ENCODE data around the gene CEP120. TPM values are rescaled to one million over a fixed set of nuclear protein-coding genes. Genes with fewer than 3 reads are reported as not detected.
"Not testable (repeated sequence)": the region's sequence is repeated elsewhere in the genome, so short reads cannot be mapped to it uniquely, and the experiment has no call there.

Gene CEP120
- total RNA-seq, 2 experiments from 2014 or later = 22.3 to 27.6 TPM

DNA sequence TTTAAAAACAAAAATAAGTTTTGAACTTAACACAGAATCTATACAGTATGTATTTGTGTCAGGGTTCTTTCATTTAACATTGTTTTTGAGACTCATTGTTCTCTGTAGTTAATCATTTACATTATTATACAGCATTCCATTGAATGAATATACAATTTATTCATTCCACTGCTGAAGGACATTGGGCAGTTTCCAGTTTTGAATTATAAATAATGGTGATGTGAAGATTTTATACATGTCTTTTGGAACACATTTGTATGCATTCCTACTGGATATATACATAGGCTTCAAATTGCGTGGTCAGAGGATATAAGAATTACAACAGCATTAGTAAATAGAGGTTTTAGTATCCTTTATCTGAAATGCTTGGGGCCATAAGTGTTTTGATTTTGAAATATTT lies 72.0 kb downstream of the CEP120 start:
- no peak for DNase-seq
- Mint-ChIP-seq H3K4me1 (ENCODE audit: low read depth) (no peaks in the 10 kb centered on the region), H3K4me3 (no peak overlapping the region), H3K27me3 (ENCODE audit: low read depth) (no peaks in the 10 kb centered on the region), H3K36me3 (ENCODE audit: low read depth) (peaks cover 30% of the 10 kb centered on the region), H3K9me3 (ENCODE audit: insufficient read depth) (peaks cover 9% of the 10 kb centered on the region), H3K27ac (no peak overlapping the region)
- ChIA-PET POLR2A (no interaction called here), CTCF (no interaction called here)
- ATAC-seq = no peak

DNA sequence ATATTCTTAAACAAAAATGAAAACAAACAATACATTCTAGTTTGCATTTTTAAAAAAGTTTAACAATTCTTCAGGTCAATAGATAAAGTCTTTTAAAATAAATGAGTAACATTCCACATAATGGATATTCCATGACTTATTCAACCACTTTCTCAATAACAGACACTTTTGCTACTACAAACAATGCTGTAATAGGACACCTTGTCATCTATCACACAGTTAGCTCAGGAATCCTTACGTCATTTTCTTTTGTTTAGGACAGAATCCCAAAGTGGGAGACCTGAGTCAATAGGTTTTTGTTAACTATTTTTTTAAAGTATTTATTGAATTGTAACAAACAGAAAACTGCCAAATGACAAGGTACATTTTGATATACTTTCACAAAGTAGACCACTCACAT lies 72.5 kb downstream of the CEP120 start:
- peaks cover 30% of the 10 kb centered on the region for H3K36me3 Mint-ChIP-seq (ENCODE audit: low read depth)
- no peak for DNase-seq
- ChIA-PET POLR2A (no interaction called here), CTCF (no interaction called here)
- H3K4me1 Mint-ChIP-seq (ENCODE audit: low read depth) = no peaks in the 10 kb centered on the region
- H3K27me3 Mint-ChIP-seq (ENCODE audit: low read depth) = no peaks in the 10 kb centered on the region
- H3K4me3 Mint-ChIP-seq = no peak overlapping the region
- H3K9me3 Mint-ChIP-seq (ENCODE audit: insufficient read depth) = peaks cover 9% of the 10 kb centered on the region
- ATAC-seq = no peak
- H3K27ac Mint-ChIP-seq = no peak overlapping the region

DNA sequence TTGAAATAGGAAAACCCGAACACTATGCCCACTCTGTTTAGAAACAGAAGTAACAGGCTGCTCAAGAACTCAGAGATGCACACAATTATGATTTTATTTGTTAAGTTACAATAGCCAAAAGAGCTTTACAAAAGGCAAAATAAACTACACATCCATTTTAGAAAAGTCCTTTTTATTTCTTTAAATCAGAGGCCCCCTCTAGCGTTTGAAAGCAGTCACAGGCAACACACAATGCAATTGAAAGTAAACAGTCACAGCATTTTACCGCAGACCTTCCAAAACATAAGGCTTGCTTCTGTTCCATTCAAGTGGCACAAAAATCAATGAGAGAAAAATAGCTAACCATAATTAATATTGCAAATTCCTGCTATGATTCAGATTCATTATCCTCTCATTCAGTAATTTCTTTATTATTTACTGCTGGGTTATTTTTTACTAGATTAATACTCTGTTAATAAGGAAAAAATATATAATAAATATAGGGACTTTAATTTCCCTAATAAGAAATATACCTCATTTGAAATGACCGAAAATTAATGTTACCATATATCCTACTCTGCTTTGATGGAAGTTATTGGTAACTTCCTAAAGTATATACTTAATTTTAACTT lies 78.3 kb downstream of the CEP120 start:
- CTCF ChIA-PET = interaction anchor here (0.6 to 1.5 kb wide), 3 partner anchors 8 to 843 kb away, joined by 3 to 4 read pairs (median 3); no protein-coding TSS in a partner anchor
- Mint-ChIP-seq H3K27ac (no peak overlapping the region), H3K36me3 (ENCODE audit: low read depth) (peaks cover 21% of the 10 kb centered on the region), H3K27me3 (ENCODE audit: low read depth) (no peaks in the 10 kb centered on the region), H3K4me3 (no peak overlapping the region), H3K4me1 (ENCODE audit: low read depth) (no peaks in the 10 kb centered on the region), H3K9me3 (ENCODE audit: insufficient read depth) (no peaks in the 10 kb centered on the region)
- POLR2A ChIA-PET = no interaction called here
- ATAC-seq (no peak), DNase-seq (no peak)

DNA sequence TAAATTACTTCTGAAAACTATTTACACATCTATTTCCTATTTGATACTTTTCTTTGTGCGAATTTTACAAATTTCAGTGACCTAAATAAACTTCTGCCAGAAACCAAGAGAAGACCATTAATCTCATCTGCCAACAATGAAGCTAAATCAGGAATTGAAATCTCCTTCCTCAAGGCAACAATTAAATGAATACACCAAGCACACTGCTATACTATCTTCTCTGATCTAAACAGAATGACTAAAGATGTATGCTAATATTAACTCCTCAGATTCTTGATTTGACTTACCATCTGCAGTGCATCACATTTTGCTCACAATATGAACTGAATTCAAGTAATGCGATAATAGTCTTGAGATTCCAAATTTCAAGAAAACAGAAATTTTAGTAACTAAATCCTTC lies 82.3 kb downstream of the CEP120 start:
- peaks cover 1% of the 10 kb centered on the region for H3K36me3 Mint-ChIP-seq (ENCODE audit: low read depth)
- peaks cover 2% of the 10 kb centered on the region for H3K27me3 Mint-ChIP-seq (ENCODE audit: low read depth)
- H3K4me3 Mint-ChIP-seq = no peak overlapping the region
- H3K27ac Mint-ChIP-seq = no peak overlapping the region
- ChIA-PET POLR2A (no interaction called here), CTCF (no interaction called here)
- H3K4me1 Mint-ChIP-seq (ENCODE audit: low read depth) = no peaks in the 10 kb centered on the region
- DNase-seq (no peak), ATAC-seq (no peak)
- H3K9me3 Mint-ChIP-seq (ENCODE audit: insufficient read depth) = no peaks in the 10 kb centered on the region

DNA sequence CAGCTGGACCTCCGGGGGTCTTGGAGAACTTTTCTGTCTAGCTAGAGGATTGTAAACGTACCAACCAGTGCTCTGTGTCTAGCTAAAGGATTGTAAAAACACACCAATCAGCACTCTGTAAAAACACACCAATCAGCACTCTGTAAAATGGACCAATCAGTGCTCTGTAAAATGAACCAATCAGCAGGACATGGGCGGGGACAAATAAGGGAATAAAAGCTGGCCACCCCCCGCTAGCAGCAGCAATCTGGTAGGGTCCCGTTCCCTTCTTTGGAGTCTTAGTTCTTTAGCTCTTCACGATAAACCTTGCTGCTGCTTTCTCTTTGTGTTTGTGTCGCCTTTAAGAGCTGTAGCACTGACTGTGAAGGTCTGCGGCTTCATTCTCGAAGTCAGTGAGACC lies 114.8 kb downstream of the CEP120 start:
- H3K4me3 Mint-ChIP-seq; H3K9me3 Mint-ChIP-seq (ENCODE audit: insufficient read depth); ATAC-seq; H3K4me1 Mint-ChIP-seq (ENCODE audit: low read depth); H3K27ac Mint-ChIP-seq; H3K36me3 Mint-ChIP-seq (ENCODE audit: low read depth); H3K27me3 Mint-ChIP-seq (ENCODE audit: low read depth); CTCF ChIA-PET; DNase-seq: not testable (repeated sequence)
- POLR2A ChIA-PET = interaction anchor here (0.6 kb wide), 1 partner anchor 1000 kb away, joined by 3 read pairs; no protein-coding TSS in a partner anchor

DNA sequence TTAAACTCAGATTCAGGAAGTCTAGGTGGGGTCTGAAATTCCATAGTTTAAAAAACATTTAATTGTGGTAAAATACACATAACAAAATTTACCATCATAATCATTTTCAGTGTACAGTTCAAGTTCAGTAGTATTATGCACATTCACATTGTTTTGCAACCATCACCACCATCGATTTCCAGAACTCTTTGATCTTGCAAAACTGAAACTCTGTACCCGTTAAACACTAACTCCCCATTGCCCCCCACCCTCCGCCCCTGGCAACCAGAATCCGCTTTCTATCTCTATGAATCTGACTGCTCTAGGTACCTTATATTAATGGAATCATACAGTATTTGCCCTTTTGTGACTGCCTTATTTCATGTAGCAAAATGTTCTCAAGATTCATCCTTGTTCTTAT lies 117.5 kb downstream of the CEP120 start:
- no peak for DNase-seq
- no peaks in the 10 kb centered on the region for H3K36me3 Mint-ChIP-seq (ENCODE audit: low read depth)
- no peaks in the 10 kb centered on the region for H3K9me3 Mint-ChIP-seq (ENCODE audit: insufficient read depth)
- CTCF ChIA-PET = no interaction called here
- H3K4me1 Mint-ChIP-seq (ENCODE audit: low read depth) = no peaks in the 10 kb centered on the region
- H3K27ac Mint-ChIP-seq = no peak overlapping the region
- no peaks in the 10 kb centered on the region for H3K27me3 Mint-ChIP-seq (ENCODE audit: low read depth)
- H3K4me3 Mint-ChIP-seq = no peak overlapping the region
- POLR2A ChIA-PET = no interaction called here
- no peak for ATAC-seq

DNA sequence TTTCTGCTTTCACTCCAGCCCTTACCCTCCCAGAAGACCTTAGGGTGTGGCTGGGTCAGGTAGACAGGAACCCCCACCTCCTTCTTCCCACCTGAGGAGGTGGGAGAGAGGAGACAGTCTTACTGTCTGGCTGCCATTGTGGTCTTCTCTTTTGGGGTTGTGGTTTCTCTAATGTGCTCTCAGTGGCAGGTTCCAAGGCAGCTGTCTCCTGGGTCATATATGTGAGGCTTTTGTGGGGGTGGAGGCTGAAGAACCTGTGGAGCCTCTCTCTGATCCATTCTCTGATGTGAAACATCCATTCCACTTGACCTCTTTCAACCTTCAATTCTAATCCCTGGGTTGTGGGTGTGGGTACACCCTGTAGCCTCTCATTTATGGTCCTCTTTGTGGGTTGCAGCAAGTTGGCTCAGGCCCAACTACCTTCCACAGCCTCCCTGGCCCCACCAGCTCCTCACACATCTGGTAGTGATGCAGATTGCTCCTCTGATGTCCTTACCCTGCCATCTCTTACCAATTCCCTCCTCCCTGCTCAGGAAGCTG lies 118.4 kb downstream of the CEP120 start:
- no peak for DNase-seq
- POLR2A ChIA-PET = no interaction called here
- Mint-ChIP-seq H3K9me3 (ENCODE audit: insufficient read depth) (no peaks in the 10 kb centered on the region), H3K4me1 (ENCODE audit: low read depth) (no peaks in the 10 kb centered on the region), H3K27ac (no peak overlapping the region), H3K36me3 (ENCODE audit: low read depth) (no peaks in the 10 kb centered on the region), H3K27me3 (ENCODE audit: low read depth) (no peaks in the 10 kb centered on the region), H3K4me3 (no peak overlapping the region)
- no peak for ATAC-seq
- CTCF ChIA-PET = no interaction called here

DNA sequence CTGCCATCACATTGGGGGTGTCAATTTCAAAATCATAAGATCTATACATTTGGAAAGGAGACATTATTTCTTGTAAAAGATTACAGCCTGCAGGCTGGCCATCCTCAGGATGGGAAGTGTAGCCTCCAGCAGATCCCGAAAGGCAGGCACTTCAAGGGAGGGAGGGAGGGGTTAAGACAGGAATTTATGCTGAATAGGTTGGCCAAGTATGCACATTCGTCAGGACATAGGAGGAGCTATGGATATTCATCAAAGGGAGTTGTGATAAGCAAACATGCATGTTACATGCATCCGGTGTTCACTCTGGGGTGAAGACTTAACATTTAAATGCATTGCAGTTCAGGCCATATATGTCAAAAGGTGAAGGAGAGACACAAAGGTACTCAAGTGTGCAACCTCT lies 119.4 kb downstream of the CEP120 start:
- no peaks in the 10 kb centered on the region for H3K9me3 Mint-ChIP-seq (ENCODE audit: insufficient read depth)
- ChIA-PET CTCF (no interaction called here), POLR2A (no interaction called here)
- H3K27me3 Mint-ChIP-seq (ENCODE audit: low read depth) = peaks cover 2% of the 10 kb centered on the region
- no peaks in the 10 kb centered on the region for H3K4me1 Mint-ChIP-seq (ENCODE audit: low read depth)
- H3K27ac Mint-ChIP-seq = no peak overlapping the region
- H3K4me3 Mint-ChIP-seq = no peak overlapping the region
- ATAC-seq = no peak
- DNase-seq = no peak
- H3K36me3 Mint-ChIP-seq (ENCODE audit: low read depth) = no peaks in the 10 kb centered on the region

DNA sequence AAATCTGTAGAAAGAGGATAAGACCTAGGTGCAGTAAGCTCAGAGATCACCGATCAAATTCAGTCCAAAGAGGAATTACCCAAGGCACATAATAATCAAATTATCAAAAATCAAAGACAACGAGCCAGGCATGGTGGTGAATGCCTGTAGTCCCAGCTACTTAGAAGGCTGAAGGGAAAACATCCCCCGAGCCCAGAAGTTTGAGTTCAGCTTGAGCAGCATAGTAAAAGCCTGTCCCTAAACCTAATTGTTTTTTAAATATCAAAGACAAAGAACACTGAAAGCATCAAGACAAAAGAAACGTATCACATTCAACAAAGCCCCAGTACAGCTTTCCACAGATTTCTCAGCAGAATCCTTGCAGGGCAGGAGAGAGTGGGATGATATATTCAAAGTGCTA lies 122.9 kb downstream of the CEP120 start:
- Mint-ChIP-seq H3K27ac (no peak overlapping the region), H3K27me3 (ENCODE audit: low read depth) (peaks cover 4% of the 10 kb centered on the region), H3K4me3 (no peak overlapping the region), H3K9me3 (ENCODE audit: insufficient read depth) (no peaks in the 10 kb centered on the region), H3K36me3 (ENCODE audit: low read depth) (no peaks in the 10 kb centered on the region), H3K4me1 (ENCODE audit: low read depth) (no peaks in the 10 kb centered on the region)
- ChIA-PET POLR2A (no interaction called here), CTCF (no interaction called here)
- DNase-seq (no peak), ATAC-seq (no peak)

DNA sequence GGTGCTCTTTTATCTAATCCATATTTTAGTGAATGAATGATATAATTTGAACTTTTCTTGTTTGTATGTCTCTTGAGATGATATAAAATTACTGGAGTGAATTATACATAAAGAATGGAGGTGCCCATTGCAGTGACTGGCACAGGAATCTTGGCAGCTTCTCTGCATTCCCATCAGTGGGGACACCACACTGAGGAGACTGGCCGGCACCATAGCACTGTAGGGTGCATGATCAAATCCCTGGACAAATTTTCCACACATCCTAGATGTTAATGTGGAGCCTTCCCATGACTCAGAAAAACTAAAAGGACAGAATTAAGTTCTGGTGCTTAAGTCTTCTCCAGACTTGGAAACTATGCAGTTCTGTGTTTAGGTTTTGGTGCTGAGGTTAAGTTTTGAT lies 124.1 kb downstream of the CEP120 start:
- ChIA-PET POLR2A (no interaction called here), CTCF (no interaction called here)
- Mint-ChIP-seq H3K36me3 (ENCODE audit: low read depth) (no peaks in the 10 kb centered on the region), H3K27me3 (ENCODE audit: low read depth) (peaks cover 4% of the 10 kb centered on the region), H3K27ac (no peak overlapping the region), H3K4me3 (no peak overlapping the region), H3K4me1 (ENCODE audit: low read depth) (no peaks in the 10 kb centered on the region), H3K9me3 (ENCODE audit: insufficient read depth) (no peaks in the 10 kb centered on the region)
- no peak for DNase-seq
- no peak for ATAC-seq

DNA sequence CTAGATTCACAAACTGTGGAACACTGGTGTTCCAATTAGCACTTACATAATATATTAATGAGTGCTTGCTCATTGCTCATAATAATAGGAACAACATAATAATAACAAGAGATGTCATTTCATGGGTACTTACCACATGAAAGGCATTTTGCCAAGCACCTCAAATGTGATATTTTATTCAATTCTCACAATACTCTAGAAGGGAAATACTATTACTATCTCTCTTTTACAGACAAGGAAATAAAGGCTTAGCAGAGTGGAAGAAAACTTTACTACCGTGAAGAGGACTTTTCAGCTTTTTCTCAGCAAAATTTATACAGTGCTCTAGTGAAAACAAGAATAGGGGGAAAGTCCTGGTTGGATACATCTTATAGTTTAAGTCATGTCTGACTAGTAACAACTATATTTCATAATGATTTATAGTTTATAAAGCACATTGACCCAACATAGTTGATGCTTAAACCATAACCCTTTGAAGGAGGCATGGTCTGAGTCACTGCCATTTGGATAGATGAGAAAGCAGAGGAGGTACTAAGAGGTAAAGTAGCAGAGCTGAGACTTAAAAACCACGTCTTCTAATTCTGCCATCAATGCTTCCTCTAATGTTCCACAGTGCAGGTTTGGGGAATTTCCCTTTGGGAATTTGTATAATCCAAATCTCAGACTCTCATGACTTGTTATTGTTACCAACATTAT lies 124.7 kb downstream of the CEP120 start:
- no peak for DNase-seq
- no peaks in the 10 kb centered on the region for H3K36me3 Mint-ChIP-seq (ENCODE audit: low read depth)
- ChIA-PET CTCF (no interaction called here), POLR2A (no interaction called here)
- peaks cover 4% of the 10 kb centered on the region for H3K27me3 Mint-ChIP-seq (ENCODE audit: low read depth)
- H3K9me3 Mint-ChIP-seq (ENCODE audit: insufficient read depth) = no peaks in the 10 kb centered on the region
- H3K4me1 Mint-ChIP-seq (ENCODE audit: low read depth) = no peaks in the 10 kb centered on the region
- ATAC-seq = no peak
- H3K4me3 Mint-ChIP-seq = no peak overlapping the region
- no peak overlapping the region for H3K27ac Mint-ChIP-seq

DNA sequence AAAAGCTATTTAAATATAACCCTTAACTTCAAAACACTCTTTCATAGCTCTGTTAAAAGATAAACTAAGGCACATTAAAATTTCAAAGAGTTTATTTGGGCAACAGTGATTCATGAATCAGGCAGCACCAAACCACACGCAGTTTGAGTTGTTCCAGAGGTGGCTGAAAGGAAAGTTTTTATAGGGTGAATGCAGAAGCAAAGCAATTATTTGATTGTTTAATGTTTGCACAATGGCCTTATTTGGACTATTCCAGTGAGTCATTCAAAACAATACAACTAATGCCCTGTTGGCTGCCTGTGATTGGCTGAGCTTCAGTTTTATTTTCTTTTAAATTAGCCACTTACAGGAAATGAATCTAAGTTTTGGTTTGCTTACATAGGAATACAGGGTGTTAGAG lies 125.3 kb downstream of the CEP120 start:
- no peak overlapping the region for H3K27ac Mint-ChIP-seq
- no peaks in the 10 kb centered on the region for H3K9me3 Mint-ChIP-seq (ENCODE audit: insufficient read depth)
- no peaks in the 10 kb centered on the region for H3K4me1 Mint-ChIP-seq (ENCODE audit: low read depth)
- no peak for ATAC-seq
- H3K4me3 Mint-ChIP-seq = no peak overlapping the region
- ChIA-PET CTCF (no interaction called here), POLR2A (no interaction called here)
- H3K36me3 Mint-ChIP-seq (ENCODE audit: low read depth) = no peaks in the 10 kb centered on the region
- DNase-seq = no peak
- H3K27me3 Mint-ChIP-seq (ENCODE audit: low read depth) = peaks cover 4% of the 10 kb centered on the region
